ENCODE measurements around the gene COMT. TPM values are rescaled to one million over a fixed set of nuclear protein-coding genes. Genes with fewer than 3 reads are reported as not detected.
A peak's percentile ranks its signal among the peaks of the same experiment; 100 is the strongest.
"Not testable (repeated sequence)": the region's sequence is repeated elsewhere in the genome, so short reads cannot be mapped to it uniquely, and the experiment has no call there.

COMT gene
- polyA plus RNA-seq, 1 donor = 99.6 TPM

DNA sequence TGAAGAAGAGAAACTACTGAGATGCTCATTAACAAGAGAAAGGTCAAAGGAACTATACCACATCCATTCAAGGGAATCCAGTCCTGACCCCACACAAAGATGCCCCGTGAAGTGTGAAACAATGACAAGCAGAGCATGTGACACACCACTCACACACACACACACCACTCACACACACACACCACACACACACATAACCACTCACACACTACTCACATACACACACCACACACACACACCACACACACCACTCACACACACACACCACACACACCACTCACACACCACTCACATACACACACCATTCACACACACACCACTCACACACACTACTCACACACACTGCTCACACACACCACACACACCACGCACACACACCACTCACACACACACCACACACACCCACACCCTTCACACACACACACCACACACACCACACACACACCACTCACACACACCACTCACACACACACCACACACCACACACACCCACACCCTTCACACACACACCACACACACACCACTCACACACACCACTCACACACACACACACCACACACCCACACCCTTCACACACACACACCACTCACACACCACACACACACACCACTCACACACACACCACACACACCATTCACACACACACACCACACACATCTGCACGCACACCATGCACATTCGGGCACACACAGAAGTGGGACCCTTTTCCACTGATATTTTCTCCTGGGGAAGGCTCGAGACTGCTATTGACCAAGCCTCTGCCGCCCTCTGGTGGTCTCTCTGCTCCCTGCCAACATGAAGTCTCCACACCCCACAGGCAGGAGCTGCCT, 32.0 kb upstream of the COMT start:
- peak; percentile 80 for DNase-seq

DNA sequence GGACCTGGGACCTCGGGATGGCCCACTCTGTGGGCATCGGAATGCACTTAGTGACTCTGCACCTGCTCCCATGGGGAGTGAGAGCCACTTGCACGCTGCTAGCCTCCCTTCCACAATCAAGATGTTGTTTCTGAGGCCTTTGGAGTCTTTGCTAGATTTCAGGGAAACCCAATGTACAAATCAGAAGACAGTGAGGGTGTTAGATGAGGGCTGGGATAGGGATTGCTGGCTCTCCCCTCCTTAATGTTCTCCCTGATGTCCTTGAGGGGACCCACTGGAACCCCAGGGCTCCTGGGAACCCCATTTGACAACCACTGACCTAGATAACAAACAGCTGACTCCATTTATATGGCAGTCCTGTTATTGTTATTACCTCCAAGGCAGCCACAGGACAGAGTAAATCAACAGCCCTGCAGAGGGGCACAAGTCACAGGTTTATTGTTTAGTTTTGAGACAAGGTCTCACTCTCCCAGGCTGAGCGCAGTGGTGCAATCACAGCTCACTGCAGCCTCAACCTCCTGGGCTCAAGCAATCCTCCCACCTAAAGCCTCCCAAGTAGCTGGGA, 31.3 kb upstream of the COMT start:
- no peak for DNase-seq

DNA sequence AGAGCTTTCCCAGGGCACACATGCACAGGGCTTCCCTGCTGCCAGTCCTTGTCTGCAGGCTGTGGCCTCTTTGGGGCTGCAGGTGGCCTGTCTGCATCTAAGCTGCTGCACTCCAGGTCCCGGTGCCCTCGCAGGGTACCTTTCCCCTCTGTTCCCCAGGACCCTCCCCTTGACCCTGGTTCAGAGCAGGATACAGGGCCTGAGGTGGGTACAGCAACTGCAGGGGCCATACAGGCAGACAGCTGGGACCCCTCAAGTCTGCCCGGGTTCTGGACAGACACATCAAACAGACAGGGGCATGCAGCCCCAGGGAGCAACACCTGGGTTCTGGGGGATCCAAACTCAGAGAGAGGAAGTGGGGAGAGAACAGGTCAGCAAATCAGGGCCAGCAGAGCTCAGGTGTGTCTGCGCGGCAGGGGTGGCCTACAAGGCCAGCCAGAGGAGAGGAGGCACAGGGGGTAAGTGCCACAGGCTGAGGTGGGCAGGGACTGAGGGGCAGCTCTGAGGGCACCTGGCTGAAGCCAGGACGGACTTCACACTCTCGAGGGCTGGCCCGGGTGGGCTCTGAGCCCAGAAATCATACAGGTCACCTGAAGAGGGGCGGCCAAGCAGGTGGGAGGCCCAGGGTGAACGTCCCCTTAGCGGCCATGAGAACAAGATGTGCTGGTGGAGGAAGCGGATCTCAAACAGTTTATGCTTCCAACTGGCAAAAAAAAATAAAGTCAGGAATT, 29.9 kb upstream of the COMT start:
- no peak for DNase-seq

DNA sequence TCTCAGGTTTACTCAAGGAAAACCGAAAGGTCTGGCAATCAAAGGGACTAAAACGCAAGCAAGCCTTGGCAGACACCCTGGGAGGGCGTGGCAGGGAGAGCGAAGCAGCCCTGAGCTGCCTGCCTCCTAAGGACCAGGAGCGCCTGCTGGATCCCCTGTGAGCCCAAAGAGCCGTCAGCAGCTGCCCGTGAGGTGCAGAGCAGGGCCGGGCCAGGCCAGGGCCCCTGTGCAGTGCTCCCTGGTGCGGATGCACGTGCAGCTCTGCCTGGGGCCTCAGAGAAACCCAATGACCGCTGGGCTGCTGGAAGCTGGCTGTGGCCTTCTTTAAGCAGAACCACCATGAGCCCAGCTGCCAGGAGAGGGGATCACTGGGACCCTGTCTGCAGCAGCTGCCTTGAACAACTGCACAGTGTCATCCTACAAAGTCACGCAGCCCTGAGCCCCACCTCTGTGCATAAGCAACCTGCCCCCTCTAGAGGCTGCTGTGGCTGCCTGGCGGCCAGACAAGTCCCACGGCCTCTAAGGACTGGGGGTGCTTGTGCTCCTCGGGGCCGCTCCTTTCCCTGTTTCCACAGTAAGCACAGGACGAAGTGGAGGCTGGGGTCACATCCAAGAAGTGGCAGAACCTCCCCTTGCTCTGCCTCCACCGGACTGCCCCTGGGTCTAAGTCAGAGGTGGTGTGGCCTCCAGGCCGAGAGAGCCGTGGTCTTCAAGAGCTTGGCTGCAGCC, 29.1 kb upstream of the COMT start:
- DNase-seq = peak; percentile 51

DNA sequence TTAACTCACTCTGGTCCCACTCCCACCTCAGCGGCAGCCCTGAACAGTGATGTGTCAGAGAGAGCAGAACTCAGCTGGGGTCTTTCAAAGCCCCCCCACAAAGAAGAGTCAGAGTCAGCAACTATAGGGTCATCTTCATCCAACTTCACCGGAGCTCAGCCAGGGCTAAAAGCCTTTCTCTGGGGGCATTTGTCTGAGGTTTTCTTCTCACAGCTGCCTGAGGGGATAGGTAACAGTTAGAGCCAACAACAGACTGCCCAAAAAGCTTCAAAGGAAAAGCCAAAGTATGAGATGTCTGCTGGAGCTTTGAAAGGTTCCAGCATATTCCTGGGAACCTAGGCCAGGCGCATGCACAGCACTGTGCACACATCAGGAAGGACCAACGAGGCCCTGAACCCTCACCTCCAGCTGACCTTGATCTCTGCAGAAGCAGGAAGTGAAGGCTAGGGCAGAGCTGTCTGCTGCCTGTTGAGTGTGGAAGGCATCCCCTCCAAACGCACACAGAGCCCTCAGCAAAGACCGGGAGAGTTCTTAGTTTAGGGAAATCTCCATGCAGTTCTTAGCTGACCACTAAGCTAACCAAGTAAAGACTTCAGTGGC, 28.1 kb upstream of the COMT start:
- no peak for DNase-seq

DNA sequence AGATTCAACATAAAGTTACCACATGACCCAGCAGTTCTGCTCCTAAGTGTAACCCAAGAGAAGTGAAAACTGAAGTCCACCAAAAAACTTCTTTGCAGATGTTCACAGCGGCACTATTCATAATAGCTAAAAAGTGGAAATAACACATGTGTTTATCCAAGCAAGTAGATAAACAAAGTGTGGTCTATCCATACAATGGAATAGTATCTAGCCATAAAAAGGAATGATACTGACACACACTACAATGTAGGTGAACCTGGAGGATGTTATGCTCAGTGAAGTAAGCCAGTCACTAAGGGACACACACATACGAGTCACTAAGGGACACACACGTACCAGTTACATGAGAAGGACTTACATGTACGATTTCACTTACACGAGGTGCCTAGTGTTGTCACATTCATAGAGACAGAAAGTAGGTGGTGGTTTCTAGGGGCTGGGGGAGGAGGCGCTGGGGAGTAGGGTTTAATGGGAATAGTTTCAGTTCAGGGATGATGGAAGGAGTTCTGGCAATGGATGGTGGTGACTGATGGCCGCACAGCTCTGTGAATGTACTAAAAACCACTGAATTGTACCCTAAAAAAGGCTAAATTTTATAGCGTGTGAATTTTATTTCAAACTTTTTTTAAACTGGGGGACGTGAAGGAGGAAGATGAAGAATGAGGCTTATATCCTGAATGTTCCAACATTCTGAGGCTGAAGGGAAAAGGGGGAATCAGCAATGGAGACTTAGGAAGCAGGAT, 27.2 kb upstream of the COMT start:
- no peak for DNase-seq

DNA sequence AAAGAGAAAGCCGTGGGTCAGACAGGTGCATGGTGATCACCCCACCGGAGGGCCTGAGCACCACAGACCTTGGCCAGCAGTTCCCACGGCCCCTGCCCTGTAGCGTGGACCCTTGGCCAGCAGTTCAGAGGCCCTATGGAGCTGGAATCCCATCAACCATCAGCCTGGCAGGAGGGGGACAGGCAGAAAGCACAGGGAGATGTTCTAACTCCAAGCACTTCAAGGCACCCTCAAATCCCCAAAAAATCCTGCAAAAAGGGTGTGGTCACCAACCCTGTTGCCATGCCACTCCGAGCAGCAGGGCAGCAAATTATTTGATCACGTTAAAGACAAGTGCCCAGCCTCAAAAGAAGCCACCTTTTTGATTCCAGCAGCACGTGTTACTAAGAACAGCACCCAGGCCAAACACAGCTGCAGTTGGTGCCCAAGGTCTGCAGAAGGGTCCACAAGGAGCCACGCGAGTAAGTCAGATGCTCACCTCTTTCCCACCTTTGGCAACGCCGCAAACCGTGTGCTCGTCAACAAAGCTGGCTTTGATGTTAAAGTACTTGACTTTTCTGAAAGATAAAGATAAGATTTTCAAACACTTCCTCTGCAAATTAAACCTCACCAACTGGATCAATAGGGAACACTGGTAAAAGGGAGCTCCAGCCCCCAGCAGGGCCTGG, 26.2 kb upstream of the COMT start:
- no peak for DNase-seq

DNA sequence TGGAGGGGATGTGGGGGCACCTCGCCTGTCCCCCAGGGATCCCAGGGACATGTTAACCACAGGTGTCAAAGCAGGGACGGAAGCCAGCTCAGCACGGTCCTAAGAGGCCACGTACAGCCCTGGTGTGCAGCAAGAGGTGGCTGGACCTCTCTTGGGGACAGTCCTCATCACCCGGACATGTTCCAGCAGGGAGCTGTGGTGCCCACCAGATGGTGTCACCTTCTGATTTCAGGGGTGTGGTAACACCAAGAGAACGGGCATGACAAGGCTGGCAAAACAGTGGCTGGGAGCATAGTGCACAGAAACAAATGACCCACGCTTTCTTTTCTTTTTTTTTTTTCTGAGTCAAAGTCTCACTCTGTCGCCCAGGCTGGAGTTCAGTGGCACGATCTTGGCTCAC, 25.6 kb upstream of the COMT start:
- DNase-seq = no peak

DNA sequence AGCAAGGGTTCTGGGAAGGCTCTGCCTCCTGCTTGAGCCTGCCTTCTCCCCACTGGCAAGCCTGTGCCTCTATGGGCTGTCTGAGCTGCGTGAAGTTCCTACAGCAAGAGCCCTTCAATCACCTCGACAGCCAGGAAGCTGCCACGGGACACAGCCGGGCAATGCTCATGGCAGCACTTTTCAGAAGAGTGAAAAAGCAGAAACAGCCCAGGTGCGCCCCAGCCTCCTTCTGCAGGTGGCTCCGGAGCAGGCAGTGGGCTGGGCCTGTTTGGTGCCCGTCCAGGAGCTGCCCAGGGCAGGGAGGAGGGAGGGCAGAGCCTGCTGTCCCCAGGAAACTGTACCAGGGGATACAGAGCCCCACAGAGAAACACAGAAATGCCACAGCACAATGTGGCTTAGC, 24.6 kb upstream of the COMT start:
- no peak for DNase-seq

DNA sequence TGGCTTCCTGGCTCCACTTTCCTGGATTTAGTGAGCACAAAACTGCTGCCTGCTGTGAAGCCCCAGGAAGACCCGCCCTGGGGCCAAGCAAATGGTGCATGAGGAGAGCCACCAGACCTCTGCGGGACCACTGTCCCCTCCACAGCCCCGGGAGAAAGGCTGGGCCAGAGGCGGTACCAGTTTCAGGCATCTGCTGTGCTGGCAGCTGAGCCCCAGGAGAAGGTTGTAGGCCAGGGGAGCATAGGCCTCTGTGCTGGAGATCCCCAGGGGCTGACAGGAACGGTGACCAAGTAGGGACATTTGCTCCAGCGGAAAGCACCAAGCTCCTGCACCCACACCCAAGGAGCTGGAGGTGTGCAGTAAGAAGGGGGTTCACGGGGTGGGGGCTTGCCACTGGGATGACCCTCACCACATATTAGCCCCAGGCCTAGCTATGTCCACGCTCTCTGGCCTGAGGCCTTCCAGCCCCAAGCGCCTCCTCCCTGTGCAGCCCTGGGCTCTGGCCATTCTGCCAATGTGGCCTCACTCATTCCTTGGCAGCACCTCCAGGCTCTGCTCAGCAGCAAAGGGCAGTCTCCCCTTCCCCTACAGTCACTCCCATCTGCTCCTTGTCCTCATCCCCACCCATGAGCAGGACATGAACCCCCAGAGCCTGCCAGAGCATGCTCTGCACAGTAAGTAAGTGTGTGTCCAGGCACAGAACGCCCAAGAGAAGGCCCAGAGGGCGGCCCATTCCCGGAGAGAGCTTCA, 24.0 kb upstream of the COMT start:
- no peak for DNase-seq

DNA sequence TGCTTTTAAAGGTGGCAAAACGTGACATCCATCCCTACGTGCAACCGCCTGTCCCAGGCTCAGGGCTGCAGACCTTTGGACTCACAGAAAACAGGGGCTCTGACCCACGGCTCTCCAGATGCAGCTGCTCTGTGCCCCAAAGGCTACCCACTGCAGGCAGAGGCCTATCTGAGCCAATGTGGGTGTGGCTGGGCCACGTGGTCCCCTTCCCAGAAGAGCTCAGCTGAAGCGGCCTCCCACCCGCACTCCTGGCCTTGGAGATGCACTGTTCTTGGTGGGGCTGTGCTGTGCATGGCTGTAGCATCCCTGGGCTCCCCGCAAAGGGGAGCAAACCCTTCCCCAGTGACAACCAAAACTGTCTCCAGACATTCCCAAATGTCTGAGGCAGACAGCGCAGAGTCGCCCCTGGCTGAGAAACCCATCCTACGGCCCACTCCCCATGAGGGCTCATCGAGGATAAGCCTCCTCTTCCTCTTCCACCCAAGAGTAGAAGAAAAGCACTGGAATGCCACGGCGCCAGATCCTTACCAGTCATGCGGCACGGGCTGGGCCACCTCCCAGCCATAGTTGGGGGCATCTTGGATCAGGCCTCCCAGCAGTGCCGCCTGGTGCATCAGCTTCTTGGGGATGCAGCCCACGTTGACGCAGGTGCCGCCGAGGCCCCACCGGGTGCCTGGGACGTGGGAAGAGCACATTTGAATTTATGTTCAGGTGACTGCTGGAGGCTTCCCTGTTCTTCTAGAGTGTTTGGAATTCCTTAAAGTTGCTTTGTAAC, 23.1 kb upstream of the COMT start:
- DNase-seq = no peak

DNA sequence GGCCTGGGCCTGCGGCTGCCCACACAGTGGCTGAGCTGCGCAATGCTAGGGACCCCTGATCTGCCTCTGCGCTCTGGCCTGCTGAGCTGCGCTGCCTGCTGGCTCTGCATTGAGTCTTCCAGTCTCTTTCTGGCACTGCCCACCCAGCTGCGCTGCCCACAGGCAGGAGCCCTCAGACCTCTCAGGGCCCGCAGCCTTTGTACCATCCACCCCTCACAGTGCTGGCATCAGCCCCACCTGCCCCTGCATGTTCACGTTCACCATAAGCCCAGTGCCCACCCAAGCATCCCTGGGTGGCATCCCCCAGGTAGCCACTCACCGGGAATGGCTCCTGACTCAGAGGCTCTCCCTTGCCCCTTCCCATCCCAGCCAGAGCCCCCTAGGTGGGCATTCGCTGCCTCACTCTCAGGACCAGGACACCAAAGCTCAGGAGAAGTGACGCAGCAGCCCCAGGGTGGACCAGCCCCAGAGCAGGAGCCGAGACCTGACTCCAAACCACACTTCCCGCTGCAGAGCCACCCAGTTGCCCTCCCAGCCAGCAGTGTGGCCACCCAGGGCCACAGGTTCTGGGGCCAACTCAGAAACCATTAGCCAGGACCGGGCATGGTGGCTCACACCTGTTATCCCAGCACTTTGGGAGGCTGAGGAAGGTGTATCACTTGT, 21.7 kb upstream of the COMT start:
- no peak for DNase-seq

DNA sequence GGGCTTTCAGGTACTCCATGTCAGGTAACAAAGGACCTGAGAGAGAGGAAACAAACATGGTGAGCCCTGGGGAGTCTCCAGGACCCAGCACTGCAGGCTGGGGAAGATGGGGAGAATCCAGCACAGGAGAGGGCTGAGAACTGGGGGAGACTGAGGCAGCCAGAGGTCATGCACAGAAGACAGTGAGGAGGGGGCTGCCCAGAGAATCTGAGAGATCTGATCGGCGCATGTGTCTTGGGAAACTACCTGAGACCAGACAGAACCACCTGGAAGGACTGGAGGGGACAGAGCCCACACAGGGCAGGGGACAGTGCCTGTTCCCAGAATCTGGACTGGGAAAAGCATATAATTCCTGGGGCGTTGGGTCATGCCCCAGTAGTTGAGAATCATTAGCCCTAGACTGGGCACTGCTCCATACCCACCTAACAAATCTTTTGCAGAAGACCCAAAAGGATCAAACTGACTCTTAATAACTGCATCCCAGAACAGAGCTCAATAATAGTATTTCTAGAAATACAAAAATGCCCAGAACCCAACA, 20.0 kb upstream of the COMT start:
- DNase-seq = no peak

DNA sequence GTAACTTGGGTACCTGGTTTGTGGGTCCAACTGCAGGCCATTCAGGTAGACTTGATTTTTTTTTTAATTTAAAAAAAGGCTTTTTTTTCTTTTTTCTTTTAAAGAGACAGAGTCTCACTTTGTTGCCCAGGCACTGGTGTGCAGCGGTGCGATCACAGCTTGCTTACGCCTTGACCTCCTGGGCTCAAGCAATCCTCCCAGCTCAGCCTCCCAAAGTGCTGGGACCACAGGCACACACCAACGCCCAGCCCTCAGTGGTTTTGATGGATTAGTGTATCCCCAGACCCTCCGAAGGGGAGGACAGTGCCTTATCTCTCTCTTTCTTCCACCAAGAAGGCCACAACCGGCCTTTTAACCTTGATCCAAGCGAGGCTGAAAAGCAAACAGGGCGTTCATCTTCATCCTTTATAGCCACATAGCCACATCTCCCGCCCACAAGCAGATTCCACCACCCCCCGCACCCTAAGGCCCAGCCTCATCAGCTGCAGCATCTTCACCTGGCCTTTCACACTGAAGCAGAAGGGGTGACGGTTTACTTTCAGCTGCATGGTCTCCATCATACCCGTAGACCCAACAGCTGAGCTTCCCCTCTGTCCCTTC, 17.6 kb upstream of the COMT start:
- no peak for DNase-seq

DNA sequence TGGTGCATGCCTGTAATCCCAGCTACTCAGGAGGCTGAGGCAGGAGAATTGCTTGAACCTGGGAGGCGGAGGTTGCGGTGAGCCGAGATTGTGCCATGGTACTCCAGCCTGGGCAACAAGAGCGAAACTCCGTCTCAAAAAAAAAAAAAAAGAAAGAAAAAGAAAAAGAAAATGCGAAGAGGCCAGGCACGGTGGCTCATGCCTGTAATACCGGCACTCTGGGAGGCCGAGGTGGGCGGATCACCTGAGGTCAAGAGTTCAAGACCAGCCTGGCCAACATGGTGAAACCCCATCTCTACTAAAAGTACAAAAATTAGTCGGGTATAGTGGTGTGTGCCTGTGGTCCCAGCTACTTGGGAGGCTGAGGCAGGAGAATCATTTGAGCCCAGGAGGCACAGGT, 15.5 kb upstream of the COMT start:
- not testable (repeated sequence) for DNase-seq

DNA sequence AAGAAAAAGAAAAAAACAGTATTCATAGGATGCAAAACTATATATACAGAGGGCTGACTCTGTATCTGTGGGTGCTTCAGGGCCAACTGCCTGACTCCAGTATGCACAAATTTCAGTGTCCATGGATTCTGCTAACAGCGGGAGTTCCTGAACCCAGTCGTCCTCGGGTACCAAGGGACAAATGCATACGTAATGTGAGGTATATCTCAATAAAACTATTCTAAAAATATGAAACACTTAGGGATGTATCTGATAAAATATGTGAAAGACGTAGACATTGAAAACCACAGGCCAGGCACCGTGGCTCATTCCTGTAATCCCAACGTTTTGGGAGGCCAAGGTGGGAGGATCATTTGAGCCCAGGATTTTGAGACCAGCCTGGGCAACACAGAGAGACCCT, 13.9 kb upstream of the COMT start:
- DNase-seq = no peak

DNA sequence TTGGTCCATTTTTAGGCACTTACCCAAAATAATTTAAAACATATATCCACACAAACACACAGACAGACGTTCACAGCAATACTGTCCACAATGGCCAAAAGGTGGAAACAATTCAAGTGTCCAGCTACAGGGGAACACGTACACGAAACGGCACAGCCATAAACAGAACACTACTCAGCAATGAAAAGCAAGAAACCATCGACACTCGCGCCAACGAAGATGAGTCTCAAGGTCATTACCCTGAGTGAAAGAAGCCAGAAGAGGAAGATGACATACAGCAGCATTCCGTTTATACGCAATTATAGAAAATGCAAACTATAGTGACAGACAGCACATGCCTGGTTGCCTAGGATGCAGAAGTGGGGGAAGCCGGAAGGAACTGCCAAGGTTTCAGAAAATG, 13.4 kb upstream of the COMT start:
- DNase-seq = no peak

Data from hindlimb muscle (tissue), 1 donor.